HEK293 (cell line): Measurements from ENCODE around the gene RNF225.

Experiments used
- KLF10 ChIP-seq: fragments of 450-650 bp; IDR thresholded peaks from 2 replicates; pipeline ENCODE4 v1.5.1; 2018; ENCODE audit warnings: missing biosample characterization, mild to moderate bottlenecking, missing genetic modification characterization
- OVOL3 ChIP-seq: fragments of 450-650 bp; formaldehyde crosslinking; IDR thresholded peaks from 2 replicates; pipeline ENCODE4 v1.5.1; 2016; ENCODE audit warnings: missing biosample characterization, missing genetic modification characterization
- TRIM28 ChIP-seq: IDR thresholded peaks from 2 replicates; pipeline ENCODE4 v1.6.1; 2011; ENCODE audit warnings: low read length, control low read depth, borderline replicate concordance
- ZBTB1 ChIP-seq: fragments of 450-650 bp; formaldehyde crosslinking; IDR thresholded peaks from 2 replicates; pipeline ENCODE4 v1.5.1; 2016; ENCODE audit warnings: missing biosample characterization, missing genetic modification characterization
- ZBTB48 ChIP-seq: fragments of 450-650 bp; formaldehyde crosslinking; IDR thresholded peaks from 2 replicates; pipeline ENCODE4 v1.5.1; 2016; ENCODE audit warnings: missing biosample characterization, missing genetic modification characterization
- ZNF112 ChIP-seq: fragments of 450-650 bp; formaldehyde crosslinking; IDR thresholded peaks from 2 replicates; pipeline ENCODE4 v1.5.0; 2017; ENCODE audit warnings: missing biosample characterization, missing genetic modification characterization
- ZNF175 ChIP-seq: fragments of 450-650 bp; formaldehyde crosslinking; IDR thresholded peaks from 2 replicates; pipeline ENCODE4 v1.5.1; 2016; ENCODE audit warnings: missing biosample characterization, missing genetic modification characterization
- ZNF202 ChIP-seq: fragments of 450-650 bp; formaldehyde crosslinking; IDR thresholded peaks from 2 replicates; pipeline ENCODE4 v1.5.1; 2016; ENCODE audit warnings: missing biosample characterization, missing genetic modification characterization, borderline replicate concordance
- ZNF274 ChIP-seq, 2 experiments: fragments of 200-500 bp in 1 of 2; fragments of 450-650 bp in 1 of 2; sonication (Bioruptor generic) in 1 of 2; formaldehyde crosslinking in 1 of 2; IDR thresholded peaks; 2 replicates each; pipeline versions ENCODE4 v1.5.1 to v1.6.1; 2014 to 2016; ENCODE audit warnings: borderline replicate concordance in 1 of 2, inconsistent platforms in 1 of 2, low read length in 1 of 2, missing biosample characterization in 1 of 2, missing genetic modification characterization in 1 of 2
- ZNF341 ChIP-seq: fragments of 450-650 bp; formaldehyde crosslinking; IDR thresholded peaks from 2 replicates; pipeline ENCODE4; 2016; ENCODE audit warnings: low read depth, missing biosample characterization, missing genetic modification characterization
- ZNF473 ChIP-seq: fragments of 450-650 bp; formaldehyde crosslinking; IDR thresholded peaks from 2 replicates; pipeline ENCODE4 v1.5.1; 2017; ENCODE audit warnings: missing biosample characterization, missing genetic modification characterization
- ZNF48 ChIP-seq: fragments of 450-650 bp; formaldehyde crosslinking; IDR thresholded peaks from 2 replicates; pipeline ENCODE4 v1.5.1; 2016; ENCODE audit warnings: missing biosample characterization, missing genetic modification characterization
- ZNF529 ChIP-seq: fragments of 450-650 bp; formaldehyde crosslinking; IDR thresholded peaks from 2 replicates; pipeline ENCODE4 v1.5.1; 2017; ENCODE audit warnings: missing genetic modification characterization, missing biosample characterization; ENCODE audit not compliant: insufficient replicate concordance
- ZNF544 ChIP-seq: fragments of 450-650 bp; formaldehyde crosslinking; IDR thresholded peaks from 2 replicates; pipeline ENCODE4 v1.5.0; 2017; ENCODE audit warnings: missing biosample characterization, missing genetic modification characterization
- ZNF549 ChIP-seq: fragments of 450-650 bp; IDR thresholded peaks from 2 replicates; pipeline ENCODE4 v1.5.1; 2018; ENCODE audit warnings: missing biosample characterization, missing genetic modification characterization, mild to moderate bottlenecking, inconsistent platforms, moderate library complexity
- ZNF629 ChIP-seq: fragments of 450-650 bp; formaldehyde crosslinking; IDR thresholded peaks from 2 replicates; pipeline ENCODE4 v1.5.1; 2017; ENCODE audit warnings: missing biosample characterization, missing genetic modification characterization
- ZNF654 ChIP-seq: fragments of 450-650 bp; formaldehyde crosslinking; IDR thresholded peaks from 2 replicates; pipeline ENCODE4 v1.5.1; 2016; ENCODE audit warnings: low read depth, missing biosample characterization, missing genetic modification characterization
- ZNF658 ChIP-seq: fragments of 450-650 bp; formaldehyde crosslinking; IDR thresholded peaks from 2 replicates; pipeline ENCODE4; 2016; ENCODE audit warnings: missing biosample characterization, missing genetic modification characterization
- ZNF677 ChIP-seq: fragments of 450-650 bp; IDR thresholded peaks from 2 replicates; pipeline ENCODE4 v1.5.0; 2018; ENCODE audit warnings: missing biosample characterization, mild to moderate bottlenecking, missing genetic modification characterization, moderate library complexity
- ZSCAN30 ChIP-seq: fragments of 450-650 bp; IDR thresholded peaks from 2 replicates; pipeline ENCODE4 v1.5.1; 2018; ENCODE audit warnings: missing biosample characterization, mild to moderate bottlenecking, missing genetic modification characterization, moderate library complexity
- TF ChIP-seq, protein P1 (sequence below): fragments of 450-650 bp; formaldehyde crosslinking; IDR thresholded peaks from 2 replicates; pipeline ENCODE4 v1.5.1; 2016; ENCODE audit warnings: missing biosample characterization, missing genetic modification characterization
- TF ChIP-seq, protein P2 (sequence below): fragments of 450-650 bp; formaldehyde crosslinking; IDR thresholded peaks from 2 replicates; pipeline ENCODE4 v1.5.1; 2016; ENCODE audit warnings: missing biosample characterization, missing genetic modification characterization
- TF ChIP-seq, protein P3 (sequence below): fragments of 450-650 bp; formaldehyde crosslinking; optimal IDR thresholded peaks from 2 replicates; pipeline ENCODE3; 2016; ENCODE audit warnings: missing biosample characterization, mild to moderate bottlenecking, missing genetic modification characterization
- TF ChIP-seq, protein P4 (sequence below): fragments of 450-650 bp; formaldehyde crosslinking; IDR thresholded peaks from 2 replicates; pipeline ENCODE4 v1.5.1; 2016; ENCODE audit warnings: missing biosample characterization, missing genetic modification characterization
- TF ChIP-seq, protein P5 (sequence below): fragments of 450-650 bp; formaldehyde crosslinking; conservative IDR thresholded peaks from 2 replicates; pipeline ENCODE4 v1.5.1; 2016; ENCODE audit warnings: low read depth, missing biosample characterization, missing genetic modification characterization
- TF ChIP-seq, protein P6 (sequence below): fragments of 450-650 bp; formaldehyde crosslinking; IDR thresholded peaks from 2 replicates; pipeline ENCODE4 v1.5.1; 2016; ENCODE audit warnings: missing biosample characterization, missing genetic modification characterization

RNF225 gene

DNA sequence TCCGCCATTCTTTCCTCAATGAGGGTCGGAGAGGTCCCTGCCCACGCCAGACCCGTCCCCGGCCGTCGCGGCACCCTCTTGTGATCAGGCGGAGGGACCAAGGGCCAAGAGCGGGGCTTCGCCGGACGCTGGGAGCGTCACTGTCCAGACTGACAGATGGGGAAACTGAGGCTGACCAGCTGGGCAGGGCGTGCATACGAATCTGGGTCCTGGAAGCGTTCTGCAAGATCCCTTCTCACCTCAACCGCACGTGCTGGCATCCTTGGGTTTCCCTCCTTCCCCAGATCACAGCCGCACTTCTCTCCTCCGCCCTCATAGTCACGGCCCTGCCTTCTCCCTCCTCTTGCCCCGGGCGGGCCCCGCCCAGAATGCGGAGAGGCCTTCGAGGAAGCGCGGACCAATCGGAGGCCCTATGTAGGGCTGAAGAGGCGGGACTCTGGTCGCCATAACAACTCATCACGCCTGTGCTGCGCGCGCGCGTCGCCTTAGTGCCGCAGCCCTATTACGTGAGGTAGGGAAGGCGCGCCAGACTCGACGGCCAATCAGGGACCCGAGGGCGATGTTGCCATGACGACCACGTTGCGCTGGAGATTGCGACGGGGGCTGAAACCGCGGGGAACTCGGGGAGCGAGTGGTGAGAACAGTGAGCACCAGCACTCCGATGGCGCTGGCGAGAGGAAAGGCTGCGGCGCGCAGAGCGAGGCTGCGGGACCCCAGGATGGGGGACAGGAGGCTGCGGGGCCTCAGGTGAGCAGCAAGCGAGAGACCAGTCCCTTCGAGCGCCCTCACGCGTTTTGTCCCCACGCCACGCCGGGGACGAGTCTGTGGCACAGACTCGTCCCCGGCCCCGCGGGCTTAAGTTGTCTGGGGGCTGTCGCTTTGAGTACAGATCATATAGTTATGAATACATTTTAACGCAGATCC, 5.7 kb downstream of the RNF225 start (continued):
- no peak for TF ChIP-seq ZNF112 (tag by site-specific recombination)
- no peak for TF ChIP-seq ZBTB48 (tag by site-specific recombination)
- no peak for TF ChIP-seq TRIM28
- peak; percentile 73 for TF ChIP-seq ZSCAN30
- TF ChIP-seq ZNF677 = no peak
- no peak for TF ChIP-seq ZNF48 (tag by site-specific recombination)
- TF ChIP-seq, protein P1, sequence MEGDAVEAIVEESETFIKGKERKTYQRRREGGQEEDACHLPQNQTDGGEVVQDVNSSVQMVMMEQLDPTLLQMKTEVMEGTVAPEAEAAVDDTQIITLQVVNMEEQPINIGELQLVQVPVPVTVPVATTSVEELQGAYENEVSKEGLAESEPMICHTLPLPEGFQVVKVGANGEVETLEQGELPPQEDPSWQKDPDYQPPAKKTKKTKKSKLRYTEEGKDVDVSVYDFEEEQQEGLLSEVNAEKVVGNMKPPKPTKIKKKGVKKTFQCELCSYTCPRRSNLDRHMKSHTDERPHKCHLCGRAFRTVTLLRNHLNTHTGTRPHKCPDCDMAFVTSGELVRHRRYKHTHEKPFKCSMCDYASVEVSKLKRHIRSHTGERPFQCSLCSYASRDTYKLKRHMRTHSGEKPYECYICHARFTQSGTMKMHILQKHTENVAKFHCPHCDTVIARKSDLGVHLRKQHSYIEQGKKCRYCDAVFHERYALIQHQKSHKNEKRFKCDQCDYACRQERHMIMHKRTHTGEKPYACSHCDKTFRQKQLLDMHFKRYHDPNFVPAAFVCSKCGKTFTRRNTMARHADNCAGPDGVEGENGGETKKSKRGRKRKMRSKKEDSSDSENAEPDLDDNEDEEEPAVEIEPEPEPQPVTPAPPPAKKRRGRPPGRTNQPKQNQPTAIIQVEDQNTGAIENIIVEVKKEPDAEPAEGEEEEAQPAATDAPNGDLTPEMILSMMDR = peak; percentile 44; the same call in 1 of the 2 replicates
- TF ChIP-seq, protein P2, sequence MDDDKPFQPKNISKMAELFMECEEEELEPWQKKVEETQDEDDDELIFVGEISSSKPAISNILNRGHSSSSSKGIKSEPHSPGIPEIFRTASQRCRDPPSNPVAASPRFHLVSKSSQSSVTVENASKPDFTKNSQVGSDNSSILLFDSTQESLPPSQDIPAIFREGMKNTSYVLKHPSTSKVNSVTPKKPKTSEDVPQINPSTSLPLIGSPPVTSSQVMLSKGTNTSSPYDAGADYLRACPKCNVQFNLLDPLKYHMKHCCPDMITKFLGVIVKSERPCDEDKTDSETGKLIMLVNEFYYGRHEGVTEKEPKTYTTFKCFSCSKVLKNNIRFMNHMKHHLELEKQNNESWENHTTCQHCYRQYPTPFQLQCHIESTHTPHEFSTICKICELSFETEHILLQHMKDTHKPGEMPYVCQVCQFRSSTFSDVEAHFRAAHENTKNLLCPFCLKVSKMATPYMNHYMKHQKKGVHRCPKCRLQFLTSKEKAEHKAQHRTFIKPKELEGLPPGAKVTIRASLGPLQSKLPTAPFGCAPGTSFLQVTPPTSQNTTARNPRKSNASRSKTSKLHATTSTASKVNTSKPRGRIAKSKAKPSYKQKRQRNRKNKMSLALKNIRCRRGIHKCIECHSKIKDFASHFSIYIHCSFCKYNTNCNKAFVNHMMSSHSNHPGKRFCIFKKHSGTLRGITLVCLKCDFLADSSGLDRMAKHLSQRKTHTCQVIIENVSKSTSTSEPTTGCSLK (tag by site-specific recombination) = no peak
- TF ChIP-seq ZNF654 (tag by site-specific recombination) = no peak
- TF ChIP-seq ZNF274 (IDR thresholded peaks at IDR 0.05; ENCODE audit: low read length) = no peak
- no peak for TF ChIP-seq ZNF274 (tag by site-specific recombination; IDR thresholded peaks at IDR 0.05; ENCODE audit: borderline replicate concordance)
- 0 out of 2 replicates have a peak, but pooled peaks have one; percentile 37 for TF ChIP-seq ZNF629 (tag by site-specific recombination)
- peak; percentile 40; the same call in 1 of the 2 replicates for TF ChIP-seq KLF10
- TF ChIP-seq ZNF529 (tag by site-specific recombination) = no peak
- TF ChIP-seq ZNF549 (tag by site-specific recombination) = no peak
- TF ChIP-seq, protein P3, sequence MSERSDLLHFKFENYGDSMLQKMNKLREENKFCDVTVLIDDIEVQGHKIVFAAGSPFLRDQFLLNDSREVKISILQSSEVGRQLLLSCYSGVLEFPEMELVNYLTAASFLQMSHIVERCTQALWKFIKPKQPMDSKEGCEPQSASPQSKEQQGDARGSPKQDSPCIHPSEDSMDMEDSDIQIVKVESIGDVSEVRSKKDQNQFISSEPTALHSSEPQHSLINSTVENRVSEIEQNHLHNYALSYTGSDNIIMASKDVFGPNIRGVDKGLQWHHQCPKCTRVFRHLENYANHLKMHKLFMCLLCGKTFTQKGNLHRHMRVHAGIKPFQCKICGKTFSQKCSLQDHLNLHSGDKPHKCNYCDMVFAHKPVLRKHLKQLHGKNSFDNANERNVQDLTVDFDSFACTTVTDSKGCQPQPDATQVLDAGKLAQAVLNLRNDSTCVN = peak; percentile 89
- TF ChIP-seq ZNF202 (tag by site-specific recombination) = no peak
- TF ChIP-seq ZNF658 (tag by site-specific recombination) = no peak
- TF ChIP-seq, protein P4, sequence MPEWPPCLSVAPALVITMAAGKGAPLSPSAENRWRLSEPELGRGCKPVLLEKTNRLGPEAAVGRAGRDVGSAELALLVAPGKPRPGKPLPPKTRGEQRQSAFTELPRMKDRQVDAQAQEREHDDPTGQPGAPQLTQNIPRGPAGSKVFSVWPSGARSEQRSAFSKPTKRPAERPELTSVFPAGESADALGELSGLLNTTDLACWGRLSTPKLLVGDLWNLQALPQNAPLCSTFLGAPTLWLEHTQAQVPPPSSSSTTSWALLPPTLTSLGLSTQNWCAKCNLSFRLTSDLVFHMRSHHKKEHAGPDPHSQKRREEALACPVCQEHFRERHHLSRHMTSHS (tag by site-specific recombination) = no peak
- no peak for TF ChIP-seq ZNF473 (tag by site-specific recombination)
- peak; percentile 87 for TF ChIP-seq ZNF341
- no peak for TF ChIP-seq ZNF544
- TF ChIP-seq, protein P5, sequence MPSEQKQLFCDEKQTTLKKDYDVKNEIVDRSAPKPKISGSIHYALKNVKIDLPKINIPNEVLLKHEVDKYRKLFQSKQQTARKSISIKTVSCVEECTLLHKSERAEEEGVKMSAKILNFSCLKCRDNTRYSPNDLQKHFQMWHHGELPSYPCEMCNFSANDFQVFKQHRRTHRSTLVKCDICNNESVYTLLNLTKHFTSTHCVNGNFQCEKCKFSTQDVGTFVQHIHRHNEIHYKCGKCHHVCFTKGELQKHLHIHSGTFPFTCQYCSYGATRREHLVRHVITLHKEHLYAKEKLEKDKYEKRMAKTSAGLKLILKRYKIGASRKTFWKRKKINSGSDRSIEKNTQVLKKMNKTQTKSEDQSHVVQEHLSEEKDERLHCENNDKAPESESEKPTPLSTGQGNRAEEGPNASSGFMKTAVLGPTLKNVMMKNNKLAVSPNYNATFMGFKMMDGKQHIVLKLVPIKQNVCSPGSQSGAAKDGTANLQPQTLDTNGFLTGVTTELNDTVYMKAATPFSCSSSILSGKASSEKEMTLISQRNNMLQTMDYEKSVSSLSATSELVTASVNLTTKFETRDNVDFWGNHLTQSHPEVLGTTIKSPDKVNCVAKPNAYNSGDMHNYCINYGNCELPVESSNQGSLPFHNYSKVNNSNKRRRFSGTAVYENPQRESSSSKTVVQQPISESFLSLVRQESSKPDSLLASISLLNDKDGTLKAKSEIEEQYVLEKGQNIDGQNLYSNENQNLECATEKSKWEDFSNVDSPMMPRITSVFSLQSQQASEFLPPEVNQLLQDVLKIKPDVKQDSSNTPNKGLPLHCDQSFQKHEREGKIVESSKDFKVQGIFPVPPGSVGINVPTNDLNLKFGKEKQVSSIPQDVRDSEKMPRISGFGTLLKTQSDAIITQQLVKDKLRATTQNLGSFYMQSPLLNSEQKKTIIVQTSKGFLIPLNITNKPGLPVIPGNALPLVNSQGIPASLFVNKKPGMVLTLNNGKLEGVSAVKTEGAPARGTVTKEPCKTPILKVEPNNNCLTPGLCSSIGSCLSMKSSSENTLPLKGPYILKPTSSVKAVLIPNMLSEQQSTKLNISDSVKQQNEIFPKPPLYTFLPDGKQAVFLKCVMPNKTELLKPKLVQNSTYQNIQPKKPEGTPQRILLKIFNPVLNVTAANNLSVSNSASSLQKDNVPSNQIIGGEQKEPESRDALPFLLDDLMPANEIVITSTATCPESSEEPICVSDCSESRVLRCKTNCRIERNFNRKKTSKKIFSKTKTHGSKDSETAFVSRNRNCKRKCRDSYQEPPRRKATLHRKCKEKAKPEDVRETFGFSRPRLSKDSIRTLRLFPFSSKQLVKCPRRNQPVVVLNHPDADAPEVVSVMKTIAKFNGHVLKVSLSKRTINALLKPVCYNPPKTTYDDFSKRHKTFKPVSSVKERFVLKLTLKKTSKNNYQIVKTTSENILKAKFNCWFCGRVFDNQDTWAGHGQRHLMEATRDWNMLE = no peak
- TF ChIP-seq, protein P6, sequence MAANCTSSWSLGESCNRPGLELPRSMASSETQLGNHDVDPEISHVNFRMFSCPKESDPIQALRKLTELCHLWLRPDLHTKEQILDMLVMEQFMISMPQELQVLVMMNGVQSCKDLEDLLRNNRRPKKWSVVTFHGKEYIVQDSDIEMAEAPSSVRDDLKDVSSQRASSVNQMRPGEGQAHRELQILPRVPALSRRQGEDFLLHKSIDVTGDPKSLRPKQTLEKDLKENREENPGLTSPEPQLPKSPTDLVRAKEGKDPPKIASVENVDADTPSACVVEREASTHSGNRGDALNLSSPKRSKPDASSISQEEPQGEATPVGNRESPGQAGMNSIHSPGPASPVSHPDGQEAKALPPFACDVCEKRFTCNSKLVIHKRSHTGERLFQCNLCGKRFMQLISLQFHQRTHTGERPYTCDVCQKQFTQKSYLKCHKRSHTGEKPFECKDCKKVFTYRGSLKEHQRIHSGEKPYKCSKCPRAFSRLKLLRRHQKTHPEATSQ (tag by site-specific recombination) = no peak
- no peak for TF ChIP-seq OVOL3
- no peak for TF ChIP-seq ZBTB1 (tag by site-specific recombination)
- TF ChIP-seq ZNF175 (tag by site-specific recombination) = no peak
